Caco-2 (cell line): ENCODE results near the gene DLG2. TPM values are rescaled to one million over a fixed set of nuclear protein-coding genes. Genes with fewer than 3 reads are reported as not detected.

Source experiments
- BruUV-seq: library from RNA; stranded (reverse); fragments of 400-500 nt; replicated peaks from 2 replicates; lab custom pipeline; 2021; lab: Mats Ljungman, UMichigan
- CTCF ChIA-PET: fragments of 300-600 bp; sonication (Branson Sonifier 250); formaldehyde crosslinking; loops from one replicate; lab custom pipeline; 2022; ENCODE audit warnings: antibody characterized with exemption; lab: Charles Lee
- POLR2A ChIA-PET: fragments of 300-600 bp; sonication (Branson Sonifier 250); formaldehyde crosslinking; loops from one replicate; lab custom pipeline; 2022; ENCODE audit warnings: antibody characterized with exemption; lab: Charles Lee
- DNase-seq, 2 experiments: peaks; one replicate each; pipeline versions ENCODE4 v3.0.0 to v3.0.0-alpha.2; 2020 to 2022
- H3K27me3 ChIP-seq: replicated peaks from 2 replicates; pipeline ENCODE4 v1.6.0; 2011; ENCODE audit warnings: low read length; ENCODE audit not compliant: control insufficient read depth, insufficient read depth
- H3K36me3 ChIP-seq: 2 replicates; pipeline ENCODE4 v1.5.1; 2011; ENCODE audit warnings: low read length; ENCODE audit not compliant: control insufficient read depth, insufficient read depth
- H3K4me1 ChIP-seq: fragments of 250-450 bp; sonication (Bioruptor Pico); 2 replicates; pipeline ENCODE4 v1.5.1; 2020; ENCODE audit warnings: mild to moderate bottlenecking
- H3K4me3 ChIP-seq: 2 replicates; pipeline ENCODE4 v1.5.1; 2011; ENCODE audit warnings: low read depth, mild to moderate bottlenecking, control low read depth, low read length
- H3K9me3 ChIP-seq: fragments of 250-450 bp; sonication (Bioruptor Pico); 2 replicates; pipeline ENCODE4 v1.5.1; 2020; ENCODE audit warnings: mild to moderate bottlenecking, moderate library complexity
- H3K27ac Mint-ChIP-seq: one replicate; pipeline ENCODE4 v1.8.0; 2022; ENCODE audit warnings: mixed read lengths; ENCODE audit not compliant: unreplicated experiment
- H3K27me3 Mint-ChIP-seq: one replicate; pipeline ENCODE4 v1.8.0; 2022; ENCODE audit warnings: mixed read lengths; ENCODE audit not compliant: insufficient read depth, unreplicated experiment
- H3K36me3 Mint-ChIP-seq: one replicate; pipeline ENCODE4 v1.8.0; 2022; ENCODE audit warnings: mild to moderate bottlenecking, mixed read lengths; ENCODE audit not compliant: insufficient read depth, unreplicated experiment
- H3K4me1 Mint-ChIP-seq: one replicate; pipeline ENCODE4 v1.8.0; 2022; ENCODE audit warnings: low read depth, mixed read lengths; ENCODE audit not compliant: unreplicated experiment
- H3K4me3 Mint-ChIP-seq: one replicate; pipeline ENCODE4 v1.8.0; 2022; ENCODE audit warnings: mild to moderate bottlenecking, moderate library complexity, mixed read lengths; ENCODE audit not compliant: unreplicated experiment
- H3K9me3 Mint-ChIP-seq: one replicate; pipeline ENCODE4 v1.8.0; 2022; ENCODE audit warnings: mixed read lengths; ENCODE audit not compliant: unreplicated experiment
- CTCF ChIP-seq, 2 experiments: fragments of 200-600 bp in 1 of 2; IDR thresholded peaks; 1 replicate in 1 of 2; 2 replicates in 1 of 2; pipeline versions ENCODE4 v1.5.1 to v1.8.0; 2011 to 2022; ENCODE audit warnings: antibody characterized with exemption in 1 of 2, control low read depth in 1 of 2, inconsistent platforms in 1 of 2, low read depth in 1 of 2, low read length in 1 of 2, mild to moderate bottlenecking in 1 of 2, moderate library complexity in 1 of 2; ENCODE audit not compliant: insufficient read depth in 1 of 2, severe bottlenecking in 1 of 2, unreplicated experiment in 1 of 2
- intact Hi-C: fragments of 100-400 bp; cut with micrococcal nuclease; formaldehyde crosslinking; loops from one replicate; pipeline ENCODE4 v1.10.0; 2022; ENCODE audit not compliant: unreplicated experiment
- total RNA-seq: library from RNA; stranded (reverse); gene quantifications from 2 replicates; pipeline ENCODE4 v1.2.3, GENCODE V29; 2022

Gene DLG2
- total RNA-seq, 1 experiment from 2014 or later = 21.6 TPM

GRCh38 chr11:83979593-83979992 lies 1647.6 kb downstream of the DLG2 start:
- no peak overlapping the region for H3K4me3 ChIP-seq
- DNase-seq = no peak
- Mint-ChIP-seq H3K27ac (no peak overlapping the region), H3K4me3 (no peak overlapping the region), H3K4me1 (no peaks in the 10 kb centered on the region), H3K36me3 (no peaks in the 10 kb centered on the region), H3K27me3 (no peaks in the 10 kb centered on the region), H3K9me3 (no peaks in the 10 kb centered on the region)
- POLR2A ChIA-PET = no interaction called here
- CTCF ChIA-PET = no interaction called here
- intact Hi-C loops = no loop called here
- no TSS peak for BruUV-seq
- H3K9me3 ChIP-seq = no peaks in the 10 kb centered on the region
- no peak for TF ChIP-seq CTCF (IDR thresholded peaks at IDR 0.05; ENCODE audit: insufficient read depth in 1 of 2, low read depth in 1 of 2, low read length in 1 of 2, severe bottlenecking in 1 of 2, unreplicated experiment in 1 of 2)
- H3K36me3 ChIP-seq = no peaks in the 10 kb centered on the region
- no peaks in the 10 kb centered on the region for H3K27me3 ChIP-seq
- no peaks in the 10 kb centered on the region for H3K4me1 ChIP-seq

GRCh38 chr11:83978942-83979341 lies 1648.2 kb downstream of the DLG2 start:
- no peaks in the 10 kb centered on the region for H3K9me3 ChIP-seq
- BruUV-seq = no TSS peak
- intact Hi-C loops = no loop called here
- no peaks in the 10 kb centered on the region for H3K9me3 Mint-ChIP-seq
- no peak for DNase-seq
- ChIA-PET POLR2A (no interaction called here), CTCF (no interaction called here)
- no peaks in the 10 kb centered on the region for H3K4me1 ChIP-seq
- no peaks in the 10 kb centered on the region for H3K36me3 Mint-ChIP-seq
- H3K4me1 Mint-ChIP-seq = no peaks in the 10 kb centered on the region
- TF ChIP-seq CTCF (IDR thresholded peaks at IDR 0.05; ENCODE audit: insufficient read depth in 1 of 2, low read depth in 1 of 2, low read length in 1 of 2, severe bottlenecking in 1 of 2, unreplicated experiment in 1 of 2) = no peak
- no peaks in the 10 kb centered on the region for H3K27me3 ChIP-seq
- H3K27ac Mint-ChIP-seq = no peak overlapping the region
- no peak overlapping the region for H3K4me3 Mint-ChIP-seq
- no peaks in the 10 kb centered on the region for H3K27me3 Mint-ChIP-seq
- no peaks in the 10 kb centered on the region for H3K36me3 ChIP-seq
- H3K4me3 ChIP-seq = no peak overlapping the region

GRCh38 chr11:83976086-83976485 lies 1651.1 kb downstream of the DLG2 start:
- no peak overlapping the region for H3K4me3 Mint-ChIP-seq
- ChIA-PET POLR2A (no interaction called here), CTCF (no interaction called here)
- Histone ChIP-seq H3K36me3 (no peaks in the 10 kb centered on the region), H3K4me3 (no peak overlapping the region), H3K4me1 (no peaks in the 10 kb centered on the region), H3K27me3 (no peaks in the 10 kb centered on the region), H3K9me3 (no peaks in the 10 kb centered on the region)
- peaks cover 4% of the 10 kb centered on the region for H3K27me3 Mint-ChIP-seq
- H3K27ac Mint-ChIP-seq = no peak overlapping the region
- no peaks in the 10 kb centered on the region for H3K9me3 Mint-ChIP-seq
- H3K4me1 Mint-ChIP-seq = no peaks in the 10 kb centered on the region
- BruUV-seq = no TSS peak
- no peak for TF ChIP-seq CTCF (IDR thresholded peaks at IDR 0.05; ENCODE audit: insufficient read depth in 1 of 2, low read depth in 1 of 2, low read length in 1 of 2, severe bottlenecking in 1 of 2, unreplicated experiment in 1 of 2)
- DNase-seq = no peak
- no peaks in the 10 kb centered on the region for H3K36me3 Mint-ChIP-seq
- intact Hi-C loops = no loop called here
